SK-N-SH treated with all-trans-retinoic acid at 6 μM for 48 hours (cell line): ENCODE results near the gene C15orf61.

Experiments used
- ATAC-seq: fragments of 200-7000 bp; cut with Tn5 transposase; 3 replicates; pipeline ENCODE4 v1.9.1; 2020; ENCODE audit warnings: mild to moderate bottlenecking, moderate library complexity
- ARNTL ChIP-seq: fragments of 450-650 bp; formaldehyde crosslinking; IDR thresholded peaks from 2 replicates; pipeline ENCODE4 v1.5.0; 2020; ENCODE audit warnings: low read depth, mild to moderate bottlenecking, moderate library complexity, borderline replicate concordance
- BACH2 ChIP-seq: fragments of 250-450 bp; sonication (Bioruptor Pico); IDR thresholded peaks from 2 replicates; pipeline ENCODE4 v1.9.0; 2021; ENCODE audit warnings: mild to moderate bottlenecking, borderline replicate concordance
- CREB5 ChIP-seq: fragments of 250-450 bp; sonication (Bioruptor Pico); IDR thresholded peaks from 2 replicates; pipeline ENCODE4 v1.5.1; 2020; ENCODE audit warnings: low read depth, mild to moderate bottlenecking, moderate library complexity
- CSDC2 ChIP-seq: fragments of 250-450 bp; sonication (Bioruptor Pico); IDR thresholded peaks from 2 replicates; pipeline ENCODE4 v1.5.0; 2020; ENCODE audit warnings: mild to moderate bottlenecking, moderate library complexity
- ESRRG ChIP-seq: fragments of 250-450 bp; sonication (Bioruptor Pico); IDR thresholded peaks from 2 replicates; pipeline ENCODE4 v1.6.1; 2021; ENCODE audit warnings: mild to moderate bottlenecking
- GLIS3 ChIP-seq: fragments of 250-450 bp; sonication (Bioruptor Pico); IDR thresholded peaks from 2 replicates; pipeline ENCODE4 v1.5.0; 2020; ENCODE audit warnings: mild to moderate bottlenecking, moderate library complexity
- OSR1 ChIP-seq: fragments of 250-450 bp; sonication (Bioruptor Pico); IDR thresholded peaks from 2 replicates; pipeline ENCODE4 v1.8.0; 2022; ENCODE audit warnings: moderate library complexity, mild to moderate bottlenecking, inconsistent platforms
- PPARA ChIP-seq: fragments of 250-450 bp; sonication (Bioruptor Pico); IDR thresholded peaks from 2 replicates; pipeline ENCODE4 v1.5.0; 2020; ENCODE audit warnings: mild to moderate bottlenecking, borderline replicate concordance
- RARB ChIP-seq: fragments of 250-450 bp; sonication (Bioruptor Pico); IDR thresholded peaks from 2 replicates; pipeline ENCODE4 v1.8.0; 2021; ENCODE audit warnings: mild to moderate bottlenecking, moderate library complexity
- SNAI2 ChIP-seq: fragments of 250-450 bp; sonication (Bioruptor Pico); IDR thresholded peaks from 2 replicates; pipeline ENCODE4 v1.5.0; 2020; ENCODE audit warnings: mild to moderate bottlenecking, moderate library complexity
- ZC3H10 ChIP-seq: fragments of 250-450 bp; sonication (Bioruptor Pico); IDR thresholded peaks from 2 replicates; pipeline ENCODE4 v1.5.1; 2021; ENCODE audit warnings: mild to moderate bottlenecking, moderate library complexity
- ZFP3 ChIP-seq: fragments of 250-450 bp; sonication (Bioruptor Pico); IDR thresholded peaks from 2 replicates; pipeline ENCODE4 v1.5.0; 2020; ENCODE audit warnings: mild to moderate bottlenecking, moderate library complexity
- ZFP30 ChIP-seq: fragments of 450-650 bp; formaldehyde crosslinking; IDR thresholded peaks from 2 replicates; pipeline ENCODE4 v1.5.0; 2022; ENCODE audit warnings: mild to moderate bottlenecking, moderate library complexity
- ZNF565 ChIP-seq: fragments of 450-650 bp; formaldehyde crosslinking; conservative IDR thresholded peaks from 2 replicates; pipeline ENCODE4 v1.5.0; 2020; ENCODE audit warnings: low read depth, mild to moderate bottlenecking, moderate library complexity
- ZNF70 ChIP-seq: fragments of 450-650 bp; formaldehyde crosslinking; IDR thresholded peaks from 2 replicates; pipeline ENCODE4 v1.5.0; 2020; ENCODE audit warnings: mild to moderate bottlenecking, moderate library complexity
- ZNF8 ChIP-seq: fragments of 450-650 bp; formaldehyde crosslinking; IDR thresholded peaks from 2 replicates; pipeline ENCODE4 v1.5.0; 2020; ENCODE audit warnings: mild to moderate bottlenecking, moderate library complexity
- TF ChIP-seq, protein P1 (sequence below): fragments of 250-450 bp; sonication (Bioruptor Pico); IDR thresholded peaks from 2 replicates; pipeline ENCODE4 v1.5.0; 2020; ENCODE audit warnings: mild to moderate bottlenecking, moderate library complexity
- TF ChIP-seq, protein P2 (sequence below): fragments of 250-450 bp; sonication (Bioruptor Pico); IDR thresholded peaks from 2 replicates; pipeline ENCODE4 v1.8.0; 2020; ENCODE audit warnings: mild to moderate bottlenecking, moderate library complexity, borderline replicate concordance
- TF ChIP-seq, protein P3 (sequence below): fragments of 250-450 bp; sonication (Bioruptor Pico); IDR thresholded peaks from 2 replicates; pipeline ENCODE4 v1.5.1; 2021; ENCODE audit warnings: mild to moderate bottlenecking, moderate library complexity
- TF ChIP-seq, protein P4 (sequence below): fragments of 250-450 bp; sonication (Bioruptor Pico); IDR thresholded peaks from 2 replicates; pipeline ENCODE4 v1.8.0; 2021; ENCODE audit warnings: low read depth, mild to moderate bottlenecking, moderate library complexity, borderline replicate concordance

The C15orf61 gene

DNA sequence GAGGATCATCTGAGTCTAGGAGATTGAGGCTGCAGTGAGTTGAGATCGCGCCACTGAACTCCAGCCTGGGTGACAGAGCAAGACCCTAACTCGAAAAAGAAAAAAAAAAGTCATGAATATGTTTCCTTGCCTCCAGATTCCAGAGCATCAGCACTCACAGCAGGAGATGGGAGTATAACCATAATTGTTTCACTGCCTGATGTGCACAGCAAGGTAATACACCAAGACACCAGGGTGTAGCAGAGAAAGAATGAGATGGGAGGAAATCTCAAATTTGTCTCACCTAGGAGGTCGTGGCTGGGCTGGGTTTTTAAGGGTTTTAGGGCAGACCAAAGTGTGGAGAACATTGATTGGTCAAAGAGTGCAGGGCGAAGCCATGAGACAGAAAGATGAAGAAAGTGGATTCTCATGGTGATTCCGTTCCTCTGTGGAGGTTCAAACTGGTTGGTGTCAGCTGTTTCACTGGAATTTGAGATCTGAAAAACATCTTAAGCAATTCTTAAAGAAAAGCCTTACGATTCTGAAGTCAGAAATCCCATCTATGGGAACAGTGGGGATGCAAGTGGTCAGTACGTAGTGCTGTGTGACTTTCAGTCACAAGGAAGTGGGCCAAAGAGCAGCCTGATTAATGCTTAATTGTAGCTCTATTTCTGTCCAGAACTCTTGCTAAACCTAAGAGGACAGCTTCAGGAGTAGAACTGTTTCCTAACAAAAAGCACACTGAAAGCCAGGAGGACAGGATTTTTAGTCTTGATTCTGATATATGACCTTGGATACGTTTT, 7.8 kb upstream of the C15orf61 start (continued):
- TF ChIP-seq, protein P1, sequence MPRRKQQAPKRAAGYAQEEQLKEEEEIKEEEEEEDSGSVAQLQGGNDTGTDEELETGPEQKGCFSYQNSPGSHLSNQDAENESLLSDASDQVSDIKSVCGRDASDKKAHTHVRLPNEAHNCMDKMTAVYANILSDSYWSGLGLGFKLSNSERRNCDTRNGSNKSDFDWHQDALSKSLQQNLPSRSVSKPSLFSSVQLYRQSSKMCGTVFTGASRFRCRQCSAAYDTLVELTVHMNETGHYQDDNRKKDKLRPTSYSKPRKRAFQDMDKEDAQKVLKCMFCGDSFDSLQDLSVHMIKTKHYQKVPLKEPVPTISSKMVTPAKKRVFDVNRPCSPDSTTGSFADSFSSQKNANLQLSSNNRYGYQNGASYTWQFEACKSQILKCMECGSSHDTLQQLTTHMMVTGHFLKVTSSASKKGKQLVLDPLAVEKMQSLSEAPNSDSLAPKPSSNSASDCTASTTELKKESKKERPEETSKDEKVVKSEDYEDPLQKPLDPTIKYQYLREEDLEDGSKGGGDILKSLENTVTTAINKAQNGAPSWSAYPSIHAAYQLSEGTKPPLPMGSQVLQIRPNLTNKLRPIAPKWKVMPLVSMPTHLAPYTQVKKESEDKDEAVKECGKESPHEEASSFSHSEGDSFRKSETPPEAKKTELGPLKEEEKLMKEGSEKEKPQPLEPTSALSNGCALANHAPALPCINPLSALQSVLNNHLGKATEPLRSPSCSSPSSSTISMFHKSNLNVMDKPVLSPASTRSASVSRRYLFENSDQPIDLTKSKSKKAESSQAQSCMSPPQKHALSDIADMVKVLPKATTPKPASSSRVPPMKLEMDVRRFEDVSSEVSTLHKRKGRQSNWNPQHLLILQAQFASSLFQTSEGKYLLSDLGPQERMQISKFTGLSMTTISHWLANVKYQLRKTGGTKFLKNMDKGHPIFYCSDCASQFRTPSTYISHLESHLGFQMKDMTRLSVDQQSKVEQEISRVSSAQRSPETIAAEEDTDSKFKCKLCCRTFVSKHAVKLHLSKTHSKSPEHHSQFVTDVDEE: no peak
- TF ChIP-seq PPARA (CRISPR knock-in tag): no peak
- TF ChIP-seq, protein P2, sequence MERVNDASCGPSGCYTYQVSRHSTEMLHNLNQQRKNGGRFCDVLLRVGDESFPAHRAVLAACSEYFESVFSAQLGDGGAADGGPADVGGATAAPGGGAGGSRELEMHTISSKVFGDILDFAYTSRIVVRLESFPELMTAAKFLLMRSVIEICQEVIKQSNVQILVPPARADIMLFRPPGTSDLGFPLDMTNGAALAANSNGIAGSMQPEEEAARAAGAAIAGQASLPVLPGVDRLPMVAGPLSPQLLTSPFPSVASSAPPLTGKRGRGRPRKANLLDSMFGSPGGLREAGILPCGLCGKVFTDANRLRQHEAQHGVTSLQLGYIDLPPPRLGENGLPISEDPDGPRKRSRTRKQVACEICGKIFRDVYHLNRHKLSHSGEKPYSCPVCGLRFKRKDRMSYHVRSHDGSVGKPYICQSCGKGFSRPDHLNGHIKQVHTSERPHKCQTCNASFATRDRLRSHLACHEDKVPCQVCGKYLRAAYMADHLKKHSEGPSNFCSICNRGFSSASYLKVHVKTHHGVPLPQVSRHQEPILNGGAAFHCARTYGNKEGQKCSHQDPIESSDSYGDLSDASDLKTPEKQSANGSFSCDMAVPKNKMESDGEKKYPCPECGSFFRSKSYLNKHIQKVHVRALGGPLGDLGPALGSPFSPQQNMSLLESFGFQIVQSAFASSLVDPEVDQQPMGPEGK (CRISPR knock-in tag): no peak
- TF ChIP-seq, all 23 proteins: peak for 0

GRCh38 chr15:67515090-67515489, 5.8 kb upstream of the C15orf61 start:
- no peak for ATAC-seq
- TF ChIP-seq PPARA (CRISPR knock-in tag) (no peak), CREB5 (CRISPR knock-in tag) (no peak), RARB (CRISPR knock-in tag) (no peak), ZNF70 (CRISPR knock-in tag) (no peak), BACH2 (CRISPR knock-in tag) (no peak), ZFP3 (CRISPR knock-in tag) (no peak), ZC3H10 (CRISPR knock-in tag) (no peak), CSDC2 (no peak), ZFP30 (CRISPR knock-in tag) (no peak), ZNF565 (no peak), GLIS3 (CRISPR knock-in tag) (no peak), ARNTL (CRISPR knock-in tag) (no peak), ESRRG (CRISPR knock-in tag) (no peak), ZNF8 (CRISPR knock-in tag) (no peak), SNAI2 (CRISPR knock-in tag) (no peak), OSR1 (CRISPR knock-in tag) (no peak)
- TF ChIP-seq, protein P1: no peak
- TF ChIP-seq, protein P3, sequence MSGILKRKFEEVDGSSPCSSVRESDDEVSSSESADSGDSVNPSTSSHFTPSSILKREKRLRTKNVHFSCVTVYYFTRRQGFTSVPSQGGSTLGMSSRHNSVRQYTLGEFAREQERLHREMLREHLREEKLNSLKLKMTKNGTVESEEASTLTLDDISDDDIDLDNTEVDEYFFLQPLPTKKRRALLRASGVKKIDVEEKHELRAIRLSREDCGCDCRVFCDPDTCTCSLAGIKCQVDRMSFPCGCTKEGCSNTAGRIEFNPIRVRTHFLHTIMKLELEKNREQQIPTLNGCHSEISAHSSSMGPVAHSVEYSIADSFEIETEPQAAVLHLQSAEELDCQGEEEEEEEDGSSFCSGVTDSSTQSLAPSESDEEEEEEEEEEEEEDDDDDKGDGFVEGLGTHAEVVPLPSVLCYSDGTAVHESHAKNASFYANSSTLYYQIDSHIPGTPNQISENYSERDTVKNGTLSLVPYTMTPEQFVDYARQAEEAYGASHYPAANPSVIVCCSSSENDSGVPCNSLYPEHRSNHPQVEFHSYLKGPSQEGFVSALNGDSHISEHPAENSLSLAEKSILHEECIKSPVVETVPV (CRISPR knock-in tag): no peak
- TF ChIP-seq, protein P2 (CRISPR knock-in tag): no peak
- TF ChIP-seq, protein P4, sequence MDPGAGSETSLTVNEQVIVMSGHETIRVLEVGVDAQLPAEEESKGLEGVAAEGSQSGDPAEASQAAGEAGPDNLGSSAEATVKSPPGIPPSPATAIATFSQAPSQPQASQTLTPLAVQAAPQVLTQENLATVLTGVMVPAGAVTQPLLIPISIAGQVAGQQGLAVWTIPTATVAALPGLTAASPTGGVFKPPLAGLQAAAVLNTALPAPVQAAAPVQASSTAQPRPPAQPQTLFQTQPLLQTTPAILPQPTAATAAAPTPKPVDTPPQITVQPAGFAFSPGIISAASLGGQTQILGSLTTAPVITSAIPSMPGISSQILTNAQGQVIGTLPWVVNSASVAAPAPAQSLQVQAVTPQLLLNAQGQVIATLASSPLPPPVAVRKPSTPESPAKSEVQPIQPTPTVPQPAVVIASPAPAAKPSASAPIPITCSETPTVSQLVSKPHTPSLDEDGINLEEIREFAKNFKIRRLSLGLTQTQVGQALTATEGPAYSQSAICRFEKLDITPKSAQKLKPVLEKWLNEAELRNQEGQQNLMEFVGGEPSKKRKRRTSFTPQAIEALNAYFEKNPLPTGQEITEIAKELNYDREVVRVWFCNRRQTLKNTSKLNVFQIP (CRISPR knock-in tag): no peak
